Esophagus squamous epithelium (tissue), 4 donors: ENCODE data around the gene PLA2G10.
"Not testable (repeated sequence)": the region's sequence is repeated elsewhere in the genome, so short reads cannot be mapped to it uniquely, and the experiment has no call there.

Experiments used
- POLR2A ChIP-seq, 4 donors: fragments of 450-650 bp; IDR thresholded peaks; one replicate each; pipeline ENCODE4 v1.6.1; 2017; ENCODE audit warnings: antibody characterized with exemption in 4 of 4, mild to moderate bottlenecking in 4 of 4, moderate library complexity in 3 of 4
- TF ChIP-seq, protein P1 (sequence below), 6 experiments: fragments of 450-650 bp in 4 of 6; fragments of 200-600 bp in 2 of 6; sonication (generic) in 2 of 6; IDR thresholded peaks; one replicate each; pipeline ENCODE4 v1.5.1; 2016 to 2019; ENCODE audit warnings: antibody characterized with exemption in 6 of 6, mild to moderate bottlenecking in 4 of 6, moderate library complexity in 4 of 6

DNA sequence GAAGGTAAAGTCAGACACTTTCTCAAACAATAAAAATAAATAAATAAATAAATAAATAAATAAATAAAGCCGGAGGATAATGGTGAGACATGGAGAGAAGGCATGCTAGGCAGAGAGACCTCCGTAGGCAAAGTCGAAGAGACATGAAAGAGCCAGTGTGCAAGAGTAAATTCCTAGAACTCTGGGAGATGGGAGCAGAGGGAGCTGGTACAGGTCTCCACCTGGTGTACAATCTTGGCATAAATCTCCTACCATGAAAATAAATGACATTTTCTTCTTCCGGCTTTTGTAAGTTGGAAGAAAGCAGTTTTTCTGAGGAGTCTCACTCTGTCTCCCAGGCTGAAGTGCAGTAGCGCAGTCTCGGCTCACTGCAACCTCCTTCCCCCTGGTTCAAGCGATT, 7.8 kb upstream of the PLA2G10 start:
- TF ChIP-seq, protein P1, sequence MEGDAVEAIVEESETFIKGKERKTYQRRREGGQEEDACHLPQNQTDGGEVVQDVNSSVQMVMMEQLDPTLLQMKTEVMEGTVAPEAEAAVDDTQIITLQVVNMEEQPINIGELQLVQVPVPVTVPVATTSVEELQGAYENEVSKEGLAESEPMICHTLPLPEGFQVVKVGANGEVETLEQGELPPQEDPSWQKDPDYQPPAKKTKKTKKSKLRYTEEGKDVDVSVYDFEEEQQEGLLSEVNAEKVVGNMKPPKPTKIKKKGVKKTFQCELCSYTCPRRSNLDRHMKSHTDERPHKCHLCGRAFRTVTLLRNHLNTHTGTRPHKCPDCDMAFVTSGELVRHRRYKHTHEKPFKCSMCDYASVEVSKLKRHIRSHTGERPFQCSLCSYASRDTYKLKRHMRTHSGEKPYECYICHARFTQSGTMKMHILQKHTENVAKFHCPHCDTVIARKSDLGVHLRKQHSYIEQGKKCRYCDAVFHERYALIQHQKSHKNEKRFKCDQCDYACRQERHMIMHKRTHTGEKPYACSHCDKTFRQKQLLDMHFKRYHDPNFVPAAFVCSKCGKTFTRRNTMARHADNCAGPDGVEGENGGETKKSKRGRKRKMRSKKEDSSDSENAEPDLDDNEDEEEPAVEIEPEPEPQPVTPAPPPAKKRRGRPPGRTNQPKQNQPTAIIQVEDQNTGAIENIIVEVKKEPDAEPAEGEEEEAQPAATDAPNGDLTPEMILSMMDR (IDR thresholded peaks at IDR 0.05): not testable (repeated sequence)
- not testable (repeated sequence) for TF ChIP-seq POLR2A (IDR thresholded peaks at IDR 0.05)
